ENCODE results near the gene OR52I2. TPM values are rescaled to one million over a fixed set of nuclear protein-coding genes. Genes with fewer than 3 reads are reported as not detected.

Gene OR52I2
- polyA plus RNA-seq, 1 donor from 2014 or later: not detected

DNA sequence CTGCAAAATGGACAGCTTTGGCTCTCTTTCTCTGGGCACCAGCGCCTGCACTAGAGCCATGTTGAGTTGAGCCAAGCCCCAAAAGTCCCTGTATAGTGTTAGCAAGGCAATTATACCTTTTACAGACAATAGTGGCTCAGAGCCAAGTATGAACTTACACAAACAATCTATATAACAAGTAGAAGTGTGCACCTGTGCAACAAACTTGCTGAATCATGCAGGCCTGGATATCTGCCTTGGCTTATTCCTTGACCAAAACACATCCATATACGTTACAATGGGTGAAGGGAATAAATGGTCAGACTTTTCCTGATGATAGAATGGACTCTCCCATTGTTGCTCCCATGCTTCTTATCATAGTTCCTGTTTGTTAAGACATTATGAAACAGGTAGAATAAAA is 3.8 kb upstream of the OR52I2 start:
- Histone ChIP-seq H3K79me2 (replicated peaks; ENCODE audit: insufficient read depth, low read length) (no peaks in the 10 kb centered on the region), H2AFZ (ENCODE audit: low read depth, low read length) (no peak overlapping the region), H3K4me3 (ENCODE audit: low read length) (no peak overlapping the region), H3K36me3 (ENCODE audit: insufficient read depth, low read length) (no peaks in the 10 kb centered on the region), H3K27ac (ENCODE audit: low read length) (no peak overlapping the region), H3K9ac (ENCODE audit: low read length) (no peak overlapping the region), H3K4me2 (ENCODE audit: low read length) (no peak overlapping the region), H3F3A (ENCODE audit: insufficient read depth, low read length, poor library complexity, severe bottlenecking) (no peaks in the 10 kb centered on the region), H3K9me2 (ENCODE audit: insufficient read depth, low read length) (no peaks in the 10 kb centered on the region), H4K20me1 (ENCODE audit: insufficient read depth) (no peaks in the 10 kb centered on the region), H3K27me3 (ENCODE audit: insufficient read depth, low read depth, low read length) (no peaks in the 10 kb centered on the region), H3K9me3 (ENCODE audit: low read length) (no peaks in the 10 kb centered on the region)
- TF ChIP-seq CTCF (IDR thresholded peaks at IDR 0.05; ENCODE audit: poor library complexity, severe bottlenecking) (no peak), RAD21 (conservative IDR thresholded peaks at IDR 0.05) (no peak), EZH2 (IDR thresholded peaks at IDR 0.05; ENCODE audit: borderline replicate concordance, insufficient read depth, low read length, poor library complexity, severe bottlenecking) (no peak), TAF1 (IDR thresholded peaks at IDR 0.05; ENCODE audit: low read depth) (no peak), SMC3 (conservative IDR thresholded peaks at IDR 0.05; ENCODE audit: poor library complexity) (no peak), MXI1 (conservative IDR thresholded peaks at IDR 0.05; ENCODE audit: poor library complexity, severe bottlenecking) (no peak), POLR2AphosphoS5 (IDR thresholded peaks at IDR 0.05) (no peak), EP300 (conservative IDR thresholded peaks at IDR 0.05; ENCODE audit: poor library complexity, severe bottlenecking) (no peak)
- TF ChIP-seq, protein P1, sequence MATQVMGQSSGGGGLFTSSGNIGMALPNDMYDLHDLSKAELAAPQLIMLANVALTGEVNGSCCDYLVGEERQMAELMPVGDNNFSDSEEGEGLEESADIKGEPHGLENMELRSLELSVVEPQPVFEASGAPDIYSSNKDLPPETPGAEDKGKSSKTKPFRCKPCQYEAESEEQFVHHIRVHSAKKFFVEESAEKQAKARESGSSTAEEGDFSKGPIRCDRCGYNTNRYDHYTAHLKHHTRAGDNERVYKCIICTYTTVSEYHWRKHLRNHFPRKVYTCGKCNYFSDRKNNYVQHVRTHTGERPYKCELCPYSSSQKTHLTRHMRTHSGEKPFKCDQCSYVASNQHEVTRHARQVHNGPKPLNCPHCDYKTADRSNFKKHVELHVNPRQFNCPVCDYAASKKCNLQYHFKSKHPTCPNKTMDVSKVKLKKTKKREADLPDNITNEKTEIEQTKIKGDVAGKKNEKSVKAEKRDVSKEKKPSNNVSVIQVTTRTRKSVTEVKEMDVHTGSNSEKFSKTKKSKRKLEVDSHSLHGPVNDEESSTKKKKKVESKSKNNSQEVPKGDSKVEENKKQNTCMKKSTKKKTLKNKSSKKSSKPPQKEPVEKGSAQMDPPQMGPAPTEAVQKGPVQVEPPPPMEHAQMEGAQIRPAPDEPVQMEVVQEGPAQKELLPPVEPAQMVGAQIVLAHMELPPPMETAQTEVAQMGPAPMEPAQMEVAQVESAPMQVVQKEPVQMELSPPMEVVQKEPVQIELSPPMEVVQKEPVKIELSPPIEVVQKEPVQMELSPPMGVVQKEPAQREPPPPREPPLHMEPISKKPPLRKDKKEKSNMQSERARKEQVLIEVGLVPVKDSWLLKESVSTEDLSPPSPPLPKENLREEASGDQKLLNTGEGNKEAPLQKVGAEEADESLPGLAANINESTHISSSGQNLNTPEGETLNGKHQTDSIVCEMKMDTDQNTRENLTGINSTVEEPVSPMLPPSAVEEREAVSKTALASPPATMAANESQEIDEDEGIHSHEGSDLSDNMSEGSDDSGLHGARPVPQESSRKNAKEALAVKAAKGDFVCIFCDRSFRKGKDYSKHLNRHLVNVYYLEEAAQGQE (IDR thresholded peaks at IDR 0.05; ENCODE audit: borderline replicate concordance): no peak

DNA sequence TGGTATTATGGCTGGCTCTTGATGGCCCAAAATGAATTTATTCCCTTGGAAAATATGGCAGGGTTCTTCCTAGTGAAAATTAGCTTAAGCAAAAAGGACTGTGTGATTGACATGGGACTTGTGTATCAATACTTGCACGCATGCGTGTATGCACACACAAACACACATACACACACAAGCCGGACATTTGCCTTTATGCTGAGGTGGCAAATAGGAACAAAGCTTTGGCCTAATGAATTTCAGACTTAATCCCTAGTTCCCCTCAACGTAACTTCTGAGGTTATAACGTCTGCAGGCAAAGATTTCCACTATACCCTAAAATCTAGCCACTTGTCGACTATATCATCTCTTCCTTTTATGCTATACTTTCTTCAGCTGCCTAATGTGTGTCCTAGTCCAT is 2.9 kb upstream of the OR52I2 start:
- H3K9me3 ChIP-seq (ENCODE audit: low read length): no peaks in the 10 kb centered on the region
- H3K79me2 ChIP-seq (replicated peaks; ENCODE audit: insufficient read depth, low read length): no peaks in the 10 kb centered on the region
- H3K27ac ChIP-seq (ENCODE audit: low read length): no peak overlapping the region
- no peaks in the 10 kb centered on the region for H3F3A ChIP-seq (ENCODE audit: insufficient read depth, low read length, poor library complexity, severe bottlenecking)
- no peaks in the 10 kb centered on the region for H3K9me2 ChIP-seq (ENCODE audit: insufficient read depth, low read length)
- H2AFZ ChIP-seq (ENCODE audit: low read depth, low read length): no peak overlapping the region
- no peak overlapping the region for H3K4me2 ChIP-seq (ENCODE audit: low read length)
- H3K27me3 ChIP-seq (ENCODE audit: insufficient read depth, low read depth, low read length): no peaks in the 10 kb centered on the region
- H3K36me3 ChIP-seq (ENCODE audit: insufficient read depth, low read length): no peaks in the 10 kb centered on the region
- H3K9ac ChIP-seq (ENCODE audit: low read length): no peak overlapping the region
- no peaks in the 10 kb centered on the region for H4K20me1 ChIP-seq (ENCODE audit: insufficient read depth)
- no peak for TF ChIP-seq EP300 (conservative IDR thresholded peaks at IDR 0.05; ENCODE audit: poor library complexity, severe bottlenecking)
- no peak for TF ChIP-seq EZH2 (IDR thresholded peaks at IDR 0.05; ENCODE audit: borderline replicate concordance, insufficient read depth, low read length, poor library complexity, severe bottlenecking)
- no peak for TF ChIP-seq MXI1 (conservative IDR thresholded peaks at IDR 0.05; ENCODE audit: poor library complexity, severe bottlenecking)
- TF ChIP-seq RAD21 (conservative IDR thresholded peaks at IDR 0.05): no peak
- TF ChIP-seq, protein P1 (IDR thresholded peaks at IDR 0.05; ENCODE audit: borderline replicate concordance): no peak
- TF ChIP-seq CTCF (IDR thresholded peaks at IDR 0.05; ENCODE audit: poor library complexity, severe bottlenecking): no peak
- TF ChIP-seq SMC3 (conservative IDR thresholded peaks at IDR 0.05; ENCODE audit: poor library complexity): no peak
- no peak for TF ChIP-seq TAF1 (IDR thresholded peaks at IDR 0.05; ENCODE audit: low read depth)
- no peak for TF ChIP-seq POLR2AphosphoS5 (IDR thresholded peaks at IDR 0.05)
- no peak overlapping the region for H3K4me3 ChIP-seq (ENCODE audit: low read length)

All from neural cell (in vitro differentiated cells).